Nephron (organoid): ENCODE results near the gene REPIN1.
A peak's percentile ranks its signal among the peaks of the same experiment; 100 is the strongest.

Experiments
- H3K27ac Mint-ChIP-seq, 3 experiments: 2 replicates each; pipeline ENCODE4 v1.8.0; 2020; ENCODE audit warnings: mixed read lengths in 3 of 3, mild to moderate bottlenecking in 2 of 3, moderate library complexity in 1 of 3
- H3K27me3 Mint-ChIP-seq: 2 replicates; pipeline ENCODE4 v1.8.0; 2021; ENCODE audit warnings: low read depth, mild to moderate bottlenecking, moderate library complexity, mixed read lengths
- H3K36me3 Mint-ChIP-seq: 2 replicates; pipeline ENCODE4 v1.8.0; 2020; ENCODE audit warnings: low read depth, mixed read lengths
- H3K4me1 Mint-ChIP-seq: 2 replicates; pipeline ENCODE4 v1.8.0; 2020; ENCODE audit warnings: mixed read lengths
- H3K4me3 Mint-ChIP-seq, 3 experiments: 2 replicates each; pipeline ENCODE4 v1.8.0; 2020; ENCODE audit warnings: mild to moderate bottlenecking in 3 of 3, mixed read lengths in 3 of 3, moderate library complexity in 2 of 3
- H3K9me3 Mint-ChIP-seq: 2 replicates; pipeline ENCODE4 v1.8.0; 2020; ENCODE audit warnings: mixed read lengths
- CTCF ChIP-seq, 3 experiments: fragments of 200-600 bp; sonication (generic); IDR thresholded peaks; one replicate each; pipeline ENCODE4 v1.5.0; 2021; ENCODE audit warnings: antibody characterized with exemption in 3 of 3; ENCODE audit not compliant: unreplicated experiment in 3 of 3

The REPIN1 gene

DNA sequence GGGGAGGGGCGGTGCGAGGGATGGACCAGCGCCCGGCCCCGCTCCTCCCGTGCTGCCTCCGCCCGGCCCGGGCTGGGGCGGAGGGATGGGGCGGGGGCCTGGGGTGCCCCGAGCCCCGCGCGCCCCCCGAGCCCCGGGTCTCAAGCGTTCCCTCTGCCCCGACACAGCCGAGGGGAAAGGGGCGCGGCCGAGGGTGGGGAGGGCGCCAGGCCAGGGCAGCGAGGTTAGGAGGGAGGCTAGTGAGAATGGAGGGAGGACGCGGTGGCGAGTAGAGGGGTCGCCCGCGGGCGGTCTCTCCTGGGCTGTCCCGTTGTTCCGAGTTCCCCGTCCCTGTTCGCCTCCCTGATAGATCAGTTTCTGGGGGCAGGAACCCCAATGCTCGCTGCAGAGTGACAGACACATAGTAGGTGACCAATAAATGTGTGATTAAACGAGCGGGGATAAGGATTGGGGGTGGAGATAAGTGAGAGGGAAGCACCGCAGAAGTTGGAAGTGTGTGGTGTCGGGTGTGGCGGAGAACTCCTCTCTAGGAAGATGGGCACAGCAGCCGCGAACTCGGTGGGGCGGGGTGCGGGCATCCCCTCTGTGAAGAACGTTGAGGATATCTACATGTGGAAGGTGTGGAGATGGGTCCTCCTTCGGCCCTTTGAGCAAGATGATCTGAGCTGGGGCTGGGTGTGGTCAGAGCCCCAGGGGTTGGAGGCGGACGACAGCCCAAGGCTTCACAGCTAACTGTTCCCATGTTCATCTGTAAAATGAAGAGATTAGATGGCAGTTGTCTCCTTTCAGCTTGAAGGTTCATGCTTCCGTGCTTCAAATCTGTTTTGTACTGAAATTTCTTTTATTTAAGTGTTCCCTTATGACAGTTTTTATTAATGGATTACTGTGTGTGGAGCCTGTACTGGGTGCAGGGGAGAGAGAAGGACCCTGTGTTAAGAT lies 11.1 kb downstream of the REPIN1 start:
- Mint-ChIP-seq H3K4me1 (peaks cover 73% of the 10 kb centered on the region), H3K4me3 (peak overlapping the region; percentile 95 to 96 (median 95)), H3K27me3 (no peaks in the 10 kb centered on the region), H3K27ac (peak overlapping the region; percentile 80 to 96 (median 91)), H3K9me3 (no peaks in the 10 kb centered on the region), H3K36me3 (peaks cover 7% of the 10 kb centered on the region)
- no peak for TF ChIP-seq CTCF (IDR thresholded peaks at IDR 0.05; ENCODE audit: unreplicated experiment in 3 of 3)

DNA sequence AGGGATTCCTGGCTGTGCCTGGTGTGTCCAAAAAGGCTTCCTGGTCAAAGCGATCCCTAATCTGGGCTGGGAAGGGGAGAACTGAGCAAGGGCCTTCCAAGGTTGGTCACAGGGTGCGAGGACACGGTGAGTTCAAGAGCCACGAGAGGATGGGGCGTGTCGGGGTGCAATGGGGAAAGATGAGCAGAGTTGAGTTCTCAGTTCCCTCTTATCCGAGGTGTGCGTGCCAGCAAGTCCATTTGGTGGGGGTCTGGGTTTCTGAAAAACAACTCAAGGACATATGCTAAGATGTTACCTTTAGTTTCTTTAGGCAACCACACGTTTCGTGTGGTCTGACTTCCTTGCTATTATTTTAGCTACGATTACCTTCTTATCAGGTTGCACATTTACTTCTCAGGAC lies 11.8 kb downstream of the REPIN1 start:
- Mint-ChIP-seq H3K4me3 (peak overlapping the region; percentile 95 to 96 (median 95)), H3K27ac (peak overlapping the region; percentile 80 to 96 (median 91)), H3K36me3 (peaks cover 7% of the 10 kb centered on the region), H3K9me3 (no peaks in the 10 kb centered on the region), H3K4me1 (peaks cover 81% of the 10 kb centered on the region), H3K27me3 (no peaks in the 10 kb centered on the region)
- TF ChIP-seq CTCF (IDR thresholded peaks at IDR 0.05; ENCODE audit: unreplicated experiment in 3 of 3): no peak

DNA sequence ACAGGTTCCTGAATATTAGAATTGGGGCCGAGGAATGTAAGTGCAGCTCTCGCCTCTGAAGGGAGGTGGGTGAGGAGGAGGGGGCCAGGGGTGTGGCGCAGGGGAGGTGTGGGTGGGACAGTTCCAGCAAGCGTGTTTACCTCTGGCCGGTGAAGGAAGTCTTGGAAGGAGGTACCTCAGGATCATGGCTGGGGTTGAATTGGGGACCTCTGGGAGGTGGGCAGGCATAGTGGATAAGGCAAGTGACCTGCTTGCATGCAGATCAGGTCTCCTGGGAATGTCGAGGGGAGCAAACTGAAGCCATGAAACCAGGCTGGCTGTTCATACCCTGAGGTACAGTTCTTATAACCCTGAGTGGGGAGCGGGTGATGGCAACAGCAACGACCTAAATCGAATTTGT lies 12.5 kb downstream of the REPIN1 start:
- Mint-ChIP-seq H3K27ac (peak overlapping the region; percentile 80 to 96 (median 91)), H3K36me3 (peaks cover 2% of the 10 kb centered on the region), H3K4me3 (peak overlapping the region; percentile 95 to 96 (median 95)), H3K4me1 (peaks cover 82% of the 10 kb centered on the region), H3K9me3 (no peaks in the 10 kb centered on the region), H3K27me3 (no peaks in the 10 kb centered on the region)
- no peak for TF ChIP-seq CTCF (IDR thresholded peaks at IDR 0.05; ENCODE audit: unreplicated experiment in 3 of 3)

GRCh38 chr7:150381785-150382122 lies 13.1 kb downstream of the REPIN1 start:
- Mint-ChIP-seq H3K4me1 (peaks cover 79% of the 10 kb centered on the region), H3K36me3 (peaks cover 2% of the 10 kb centered on the region), H3K27ac (peak overlapping the region in 1 of 3 experiments; percentile 94), H3K9me3 (no peaks in the 10 kb centered on the region), H3K4me3 (peak overlapping the region; percentile 60 to 81 (median 76)), H3K27me3 (no peaks in the 10 kb centered on the region)
- no peak for TF ChIP-seq CTCF (IDR thresholded peaks at IDR 0.05; ENCODE audit: unreplicated experiment in 3 of 3)

DNA sequence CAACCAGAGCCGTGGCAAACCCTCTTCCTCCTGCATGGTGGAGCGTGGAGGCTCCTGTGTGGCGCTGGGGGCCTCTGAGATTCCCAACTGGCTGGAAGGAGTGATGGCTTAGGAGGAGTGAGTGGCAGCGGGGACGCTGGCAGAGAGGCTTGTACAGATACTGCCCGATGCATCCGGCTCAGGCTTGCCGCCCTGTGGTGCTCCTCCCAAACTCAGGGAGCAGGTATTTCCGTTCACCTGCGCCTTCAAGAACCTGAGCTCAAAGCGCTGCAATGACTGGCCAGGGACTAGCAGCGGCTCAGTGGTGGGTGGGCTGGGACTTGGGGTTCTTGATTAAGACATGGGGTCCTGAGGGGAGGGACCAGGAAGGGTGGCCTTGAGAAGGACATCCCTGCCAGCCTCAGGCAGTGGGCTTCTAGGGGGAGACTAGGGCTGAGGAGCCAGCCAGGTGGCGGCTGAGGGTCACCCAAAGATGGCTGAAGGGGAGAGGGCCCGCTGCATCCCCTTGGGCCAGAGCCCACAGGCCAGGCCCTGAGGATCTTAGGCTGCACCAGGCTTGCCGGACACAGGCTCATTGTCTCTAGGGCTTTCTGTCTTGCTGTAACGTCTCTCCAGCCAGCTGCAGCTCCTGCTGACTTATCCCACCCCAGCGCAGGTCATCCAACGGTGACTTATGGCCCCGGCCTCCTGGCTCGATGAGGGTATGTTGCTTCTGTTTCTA lies 13.7 kb downstream of the REPIN1 start:
- H3K4me1 Mint-ChIP-seq: peaks cover 75% of the 10 kb centered on the region
- no peak for TF ChIP-seq CTCF (IDR thresholded peaks at IDR 0.05; ENCODE audit: unreplicated experiment in 3 of 3)

More for the DNA sequence above, 13.7 kb downstream of the REPIN1 start:
- peak overlapping the region; percentile 91 to 96 (median 94) for H3K27ac Mint-ChIP-seq
- H3K9me3 Mint-ChIP-seq: no peaks in the 10 kb centered on the region
- peaks cover 4% of the 10 kb centered on the region for H3K36me3 Mint-ChIP-seq
- H3K4me3 Mint-ChIP-seq: peak overlapping the region; percentile 60 to 81 (median 76)
- H3K27me3 Mint-ChIP-seq: no peaks in the 10 kb centered on the region
